Neuronal stem cell (in vitro differentiated cells): Measurements from ENCODE around the gene TSPEAR.
"Not testable (repeated sequence)": the region's sequence is repeated elsewhere in the genome, so short reads cannot be mapped to it uniquely, and the experiment has no call there.

ENCODE experiments used
- DNase-seq: peaks from one replicate; pipeline ENCODE4 v3.0.0-alpha.2; 2013; ENCODE audit warnings: low spot score
- H2AFZ ChIP-seq: one replicate; pipeline ENCODE4 v1.6.1; 2013; ENCODE audit warnings: mild to moderate bottlenecking, low read length, inconsistent platforms
- H2AK5ac ChIP-seq: 2 replicates; pipeline ENCODE4 v1.6.1; 2013; ENCODE audit warnings: low read depth, mild to moderate bottlenecking, inconsistent platforms, low read length, moderate library complexity, mixed read lengths
- H2BK120ac ChIP-seq: 2 replicates; pipeline ENCODE4 v1.6.1; 2013; ENCODE audit warnings: low read depth, mild to moderate bottlenecking, inconsistent platforms, low read length, moderate library complexity, mixed read lengths
- H2BK12ac ChIP-seq: one replicate; pipeline ENCODE4 v1.6.1; 2013; ENCODE audit warnings: low read length, inconsistent platforms
- H2BK15ac ChIP-seq: 2 replicates; pipeline ENCODE4 v1.6.1; 2013; ENCODE audit warnings: mild to moderate bottlenecking, low read length, inconsistent platforms, mixed read lengths
- H2BK5ac ChIP-seq: one replicate; pipeline ENCODE4 v1.6.1; 2013; ENCODE audit warnings: inconsistent platforms, mild to moderate bottlenecking, low read length, moderate library complexity
- H3K14ac ChIP-seq: one replicate; pipeline ENCODE4 v1.6.1; 2013; ENCODE audit warnings: low read length, inconsistent platforms
- H3K18ac ChIP-seq: 2 replicates; pipeline ENCODE4 v1.6.1; 2013; ENCODE audit warnings: low read length, inconsistent platforms
- H3K23ac ChIP-seq: 2 replicates; pipeline ENCODE4 v1.6.1; 2013; ENCODE audit warnings: low read depth, mild to moderate bottlenecking, mixed read lengths, low read length, inconsistent platforms; ENCODE audit not compliant: poor library complexity
- H3K27ac ChIP-seq: replicated peaks from 3 replicates; pipeline ENCODE4 v1.5.1; 2013; ENCODE audit warnings: low read length, inconsistent platforms
- H3K27me3 ChIP-seq, 3 experiments: 2 replicates each; pipeline ENCODE4 v1.6.1; 2013; ENCODE audit warnings: low read length in 3 of 3, mild to moderate bottlenecking in 2 of 3, inconsistent platforms in 1 of 3, low read depth in 1 of 3, mixed read lengths in 1 of 3, moderate library complexity in 1 of 3; ENCODE audit not compliant: control insufficient read depth in 3 of 3, insufficient read depth in 3 of 3
- H3K36me3 ChIP-seq, 2 donors: replicated peaks in 1 of 2; 2 replicates each; pipeline ENCODE4 v1.6.1; 2013; ENCODE audit warnings: low read length in 2 of 2; ENCODE audit not compliant: control insufficient read depth in 2 of 2, insufficient read depth in 2 of 2
- H3K4ac ChIP-seq: 2 replicates; pipeline ENCODE4 v1.6.1; 2013; ENCODE audit warnings: inconsistent platforms, mild to moderate bottlenecking, low read length, moderate library complexity
- H3K4me1 ChIP-seq, 2 donors: 1 replicate in 1 of 2; 2 replicates in 1 of 2; pipeline ENCODE4 v1.6.1; 2013; ENCODE audit warnings: low read length in 2 of 2, low read depth in 1 of 2; ENCODE audit not compliant: control insufficient read depth in 2 of 2, insufficient read depth in 1 of 2
- H3K4me2 ChIP-seq: one replicate; pipeline ENCODE4 v1.6.1; 2013; ENCODE audit warnings: mild to moderate bottlenecking, low read length, inconsistent platforms; ENCODE audit not compliant: insufficient read depth, poor library complexity, severe bottlenecking
- H3K4me3 ChIP-seq, 2 donors: 2 replicates each; pipeline ENCODE4 v1.5.1; 2013; ENCODE audit warnings: low read length in 2 of 2, mild to moderate bottlenecking in 2 of 2, inconsistent platforms in 1 of 2, moderate library complexity in 1 of 2
- H3K79me1 ChIP-seq: one replicate; pipeline ENCODE4 v1.6.1; 2013; ENCODE audit warnings: low read depth, mild to moderate bottlenecking, inconsistent platforms, low read length, moderate library complexity
- H3K9ac ChIP-seq: one replicate; pipeline ENCODE4 v1.6.1; 2013; ENCODE audit warnings: mild to moderate bottlenecking, low read depth, low read length, inconsistent platforms; ENCODE audit not compliant: poor library complexity
- H3K9me3 ChIP-seq, 2 donors: replicated peaks in 1 of 2; 2 replicates each; pipeline versions ENCODE3 to v1.6.1; 2013; ENCODE audit warnings: low read length in 2 of 2, mild to moderate bottlenecking in 2 of 2, inconsistent platforms in 1 of 2, low read depth in 1 of 2, mixed read lengths in 1 of 2, moderate library complexity in 1 of 2; ENCODE audit not compliant: control insufficient read depth in 2 of 2, insufficient read depth in 1 of 2
- H4K8ac ChIP-seq: one replicate; pipeline ENCODE4 v1.6.1; 2013; ENCODE audit warnings: low read depth, mild to moderate bottlenecking, inconsistent platforms, low read length, moderate library complexity
- H4K91ac ChIP-seq: one replicate; pipeline ENCODE4 v1.6.1; 2013; ENCODE audit warnings: low read length, low read depth, mild to moderate bottlenecking, inconsistent platforms; ENCODE audit not compliant: poor library complexity
- WGBS, 2 donors: extraction: QIAGEN DNeasy Blood & Tissue Kit; methylation state at CpG; one replicate each; pipeline ENCODE4 v1.1.7; 2013; ENCODE audit warnings: missing lambda C conversion rate in 2 of 2, mixed read lengths in 1 of 2; ENCODE audit not compliant: insufficient read length in 2 of 2, insufficient replicate concordance in 1 of 2; ENCODE audit errors: extremely low coverage in 2 of 2; 5-methylcytosine and 5-hydroxymethylcytosine counted together

Gene TSPEAR

DNA sequence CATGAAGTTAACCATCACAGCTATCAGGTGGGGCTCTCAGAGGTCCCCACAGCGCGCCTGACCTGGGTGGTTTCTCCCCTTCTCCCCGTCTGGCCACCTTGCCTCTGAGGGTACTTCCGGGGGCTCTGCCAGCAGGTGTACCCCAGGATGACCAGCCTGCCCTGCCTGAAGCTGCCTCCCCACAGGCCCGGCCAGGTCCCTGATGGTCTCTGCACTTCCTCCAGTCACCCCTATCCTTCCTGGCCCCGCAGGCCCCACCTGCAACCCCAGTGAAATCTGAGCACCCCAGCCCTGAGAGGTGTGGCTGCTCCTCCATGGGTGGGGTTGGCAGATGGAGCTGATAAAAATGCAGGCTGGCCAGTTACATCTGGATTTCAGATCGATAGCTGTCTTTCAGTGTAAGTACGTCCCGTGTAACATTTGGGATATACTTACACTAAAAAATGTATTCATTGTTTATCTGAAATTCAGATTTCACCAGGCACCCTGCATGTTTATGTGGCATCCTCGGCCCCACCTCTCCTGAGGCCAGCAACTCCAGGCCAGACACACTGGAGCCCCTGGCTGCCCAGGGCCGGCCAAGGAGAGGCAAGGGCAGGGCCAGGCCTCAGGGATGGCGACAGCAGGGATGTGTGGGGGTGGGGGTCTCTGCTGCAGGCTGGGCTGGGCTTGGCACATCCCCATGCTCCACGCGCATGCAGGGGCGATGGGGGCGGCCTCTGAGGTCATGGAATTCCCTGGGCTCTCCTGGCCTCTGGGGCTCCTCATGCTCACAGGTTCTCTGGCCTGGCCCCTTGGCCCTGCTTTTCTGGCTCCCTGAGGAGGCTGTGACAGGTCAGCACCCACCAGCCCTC, 230.9 kb downstream of the TSPEAR start:
- DNase-seq = no peak
- Histone ChIP-seq H3K79me1 (no peaks in the 10 kb centered on the region), H2BK5ac (peak overlapping the region; percentile 35), H3K4me1 (no peaks in the 10 kb centered on the region), H3K36me3 (no peaks in the 10 kb centered on the region), H2BK15ac (peak overlapping the region; percentile 57), H4K8ac (no peak overlapping the region), H3K4me2 (no peak overlapping the region), H2AK5ac (peak overlapping the region; percentile 64), H2BK120ac (no peak overlapping the region), H3K18ac (no peak overlapping the region), H3K14ac (no peak overlapping the region), H3K27me3 (peaks cover 0 to 2% (median 1%) of the 10 kb centered on the region in 3 experiments), H2BK12ac (peak overlapping the region; percentile 36), H3K23ac (no peak overlapping the region), H3K27ac (no peak overlapping the region), H3K4me3 (no peak overlapping the region), H3K9ac (no peak overlapping the region), H3K4ac (no peak overlapping the region), H2AFZ (no peak overlapping the region), H3K9me3 (peaks cover 0 to 5% of the 10 kb centered on the region in 2 donors), H4K91ac (no peak overlapping the region)
- no CpG with 5 or more reads among the region's 16 CpGs for WGBS, 2 donors

DNA sequence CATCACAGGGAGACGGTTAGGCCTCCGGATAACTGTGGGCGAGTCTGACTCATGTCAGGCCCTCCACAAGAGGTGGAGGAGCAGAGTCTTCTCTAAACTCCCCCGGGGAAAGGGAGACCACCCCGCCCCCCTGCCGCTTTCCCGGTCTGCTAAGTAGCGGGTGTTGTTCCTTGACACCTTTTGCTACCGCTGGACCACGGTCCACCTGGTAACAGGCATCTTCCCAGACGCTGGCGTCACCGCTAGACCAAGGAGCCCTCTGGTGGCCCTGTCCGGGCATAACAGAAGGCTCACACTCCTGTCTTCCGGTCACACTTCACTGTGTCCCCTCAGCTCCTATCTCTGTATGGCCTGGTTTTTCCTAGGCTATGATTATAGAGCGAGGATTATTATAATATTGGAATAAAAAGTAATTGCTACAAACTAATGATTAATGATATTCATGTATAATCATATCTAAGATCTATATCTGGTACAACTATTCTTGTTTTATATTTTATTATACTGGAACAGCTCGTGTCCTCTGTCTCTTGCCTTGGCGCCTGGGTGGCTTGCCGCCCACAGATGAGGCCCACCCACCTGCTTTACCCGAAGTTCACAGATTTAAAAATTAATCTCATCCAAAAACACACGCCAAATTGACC, 231.7 kb downstream of the TSPEAR start:
- not testable (repeated sequence) for H2BK15ac ChIP-seq, H3K9ac ChIP-seq, H3K79me1 ChIP-seq, H3K14ac ChIP-seq, H3K23ac ChIP-seq, H3K4me1 ChIP-seq, H2AFZ ChIP-seq, H3K36me3 ChIP-seq, H2BK12ac ChIP-seq, H2BK120ac ChIP-seq, H3K27me3 ChIP-seq, H3K4me3 ChIP-seq, H3K9me3 ChIP-seq, H2BK5ac ChIP-seq, H4K91ac ChIP-seq, H3K18ac ChIP-seq, H3K27ac ChIP-seq, H4K8ac ChIP-seq, DNase-seq, H3K4me2 ChIP-seq, H3K4ac ChIP-seq
- WGBS, 2 donors = no CpG with 5 or more reads among the region's 21 CpGs
- peak overlapping the region; percentile 30 for H2AK5ac ChIP-seq

DNA sequence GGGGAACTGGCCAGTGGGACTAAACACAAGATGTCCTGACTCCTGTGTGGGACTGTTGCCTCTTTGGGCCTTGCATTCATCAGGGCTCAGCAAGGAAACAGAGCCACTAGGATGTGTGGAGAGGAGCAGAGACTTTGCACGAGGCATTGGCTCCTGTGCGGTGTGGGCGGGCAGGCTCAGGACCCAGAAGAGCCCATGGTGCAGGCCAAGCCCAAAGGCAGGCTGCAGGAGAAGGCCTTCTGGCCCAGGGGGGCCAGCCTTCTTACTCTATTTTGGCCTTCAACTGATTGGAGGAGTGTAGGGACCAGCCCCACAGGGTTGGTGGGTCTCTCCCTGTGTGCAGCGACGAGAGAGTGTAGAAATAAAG, 232.6 kb downstream of the TSPEAR start:
- DNase-seq = no peak
- Histone ChIP-seq H4K8ac (peak overlapping the region; percentile 86), H3K14ac (peak overlapping the region; percentile 25), H2BK5ac (no peak overlapping the region), H4K91ac (no peak overlapping the region), H3K4me2 (no peak overlapping the region), H3K4me1 (no peaks in the 10 kb centered on the region), H3K79me1 (no peaks in the 10 kb centered on the region), H3K9me3 (peaks cover 0 to 5% of the 10 kb centered on the region in 2 donors), H3K4me3 (peak overlapping the region in 1 of 2 donors; percentile 48), H3K27ac (no peak overlapping the region), H3K18ac (peak overlapping the region; percentile 11), H2BK15ac (no peak overlapping the region), H3K27me3 (peaks cover 0 to 2% (median 0%) of the 10 kb centered on the region in 3 experiments), H3K4ac (no peak overlapping the region), H3K9ac (no peak overlapping the region), H2BK120ac (no peak overlapping the region), H2AK5ac (peak overlapping the region; percentile 53), H2BK12ac (peak overlapping the region; percentile 60), H2AFZ (no peak overlapping the region), H3K36me3 (no peaks in the 10 kb centered on the region), H3K23ac (peak overlapping the region; percentile 48)
- no CpG with 5 or more reads among the region's 5 CpGs for WGBS, 2 donors

DNA sequence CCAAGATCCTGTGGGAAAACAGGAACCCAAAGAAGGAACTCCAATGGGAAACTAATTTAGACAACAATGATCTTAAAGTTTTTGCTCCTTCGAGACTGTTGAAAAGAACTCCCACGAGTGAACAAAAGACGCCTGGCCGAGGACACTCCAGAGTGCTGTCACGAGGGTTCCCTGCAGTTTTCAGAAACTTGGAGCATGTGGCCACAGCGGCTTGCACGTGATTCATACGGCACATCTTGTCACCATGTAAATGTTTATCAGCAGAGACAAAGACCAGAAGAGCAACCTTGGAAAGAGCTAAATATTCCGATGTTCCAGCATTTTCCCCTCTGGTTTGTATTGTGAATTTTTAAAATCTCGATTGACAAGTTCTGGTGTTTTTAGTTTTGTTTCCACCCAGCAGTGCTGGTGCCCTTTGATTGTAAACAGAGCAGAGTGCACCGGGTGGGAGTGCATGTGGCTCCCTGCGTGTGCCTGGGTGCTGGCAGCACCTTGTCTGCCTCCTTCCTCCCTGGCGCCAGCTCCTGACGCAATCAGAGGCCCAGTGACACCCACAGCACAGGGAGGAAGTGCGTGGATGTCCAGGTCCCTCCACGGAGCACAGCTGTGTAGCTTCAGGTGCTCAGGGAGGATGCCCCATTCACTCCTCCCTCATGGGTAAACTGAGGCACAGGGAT, 233.1 kb downstream of the TSPEAR start:
- H2BK120ac ChIP-seq = no peak overlapping the region
- H3K14ac ChIP-seq = peak overlapping the region; percentile 25
- H3K4me1 ChIP-seq = no peaks in the 10 kb centered on the region
- no peaks in the 10 kb centered on the region for H3K79me1 ChIP-seq
- no peak overlapping the region for H2AFZ ChIP-seq
- H3K27me3 ChIP-seq = peaks cover 0 to 2% (median 0%) of the 10 kb centered on the region in 3 experiments
- no peak overlapping the region for H4K91ac ChIP-seq
- no peak overlapping the region for H3K4me2 ChIP-seq
- peaks cover 0 to 5% of the 10 kb centered on the region in 2 donors for H3K9me3 ChIP-seq
- peak overlapping the region; percentile 48 for H3K23ac ChIP-seq
- H2BK15ac ChIP-seq = no peak overlapping the region
- no CpG with 5 or more reads among the region's 16 CpGs for WGBS, 2 donors
- H2BK12ac ChIP-seq = peak overlapping the region; percentile 60
- H3K4me3 ChIP-seq = peak overlapping the region in 1 of 2 donors; percentile 48
- no peak overlapping the region for H3K9ac ChIP-seq
- no peak for DNase-seq
- no peak overlapping the region for H4K8ac ChIP-seq
- H3K18ac ChIP-seq = peak overlapping the region; percentile 11
- no peak overlapping the region for H3K27ac ChIP-seq
- no peak overlapping the region for H3K4ac ChIP-seq
- H3K36me3 ChIP-seq = no peaks in the 10 kb centered on the region
- no peak overlapping the region for H2BK5ac ChIP-seq
- H2AK5ac ChIP-seq = peak overlapping the region; percentile 53
